ENCODE data around the gene PLXNA4. TPM values are rescaled to one million over a fixed set of nuclear protein-coding genes. Genes with fewer than 3 reads are reported as not detected.

PLXNA4 gene
- total and polyA plus RNA-seq, 2 experiments from 2014 or later, result 0.08 to 0.80 TPM

- TF ChIP-seq CTCF (conservative IDR thresholded peaks at IDR 0.05; ENCODE audit: low read depth in 2 of 2), result no peak
- no peak for TF ChIP-seq EZH2 (IDR thresholded peaks at IDR 0.05; ENCODE audit: low read depth, unreplicated experiment)
Measured at GRCh38 chr7:132130497-132130896, 445.8 kb downstream of the PLXNA4 start (continued).

- ATAC-seq, result no peak
- Mint-ChIP-seq H3K36me3 (ENCODE audit: low read depth) (peaks cover 20% of the 10 kb centered on the region), H3K4me3 (no peak overlapping the region), H3K4me1 (peaks cover 13% of the 10 kb centered on the region), H3K9me3 (peaks cover 23% of the 10 kb centered on the region), H3K27me3 (ENCODE audit: insufficient read depth, low read depth, poor library complexity) (peaks cover 7% of the 10 kb centered on the region), H3K27ac (no peak overlapping the region)
- Histone ChIP-seq H3K27me3 (ENCODE audit: insufficient read depth) (no peaks in the 10 kb centered on the region), H3K79me2 (replicated peaks; ENCODE audit: insufficient read depth) (no peaks in the 10 kb centered on the region), H2AFZ (no peak overlapping the region), H3K27ac (ENCODE audit: low read depth) (no peak overlapping the region), H3K4me3 (no peak overlapping the region), H3K9me2 (ENCODE audit: insufficient read depth) (peaks cover 8% of the 10 kb centered on the region; the same call in 1 of the 2 replicates), H4K20me1 (replicated peaks; ENCODE audit: insufficient read depth) (no peaks in the 10 kb centered on the region), H3F3A (replicated peaks; ENCODE audit: low read depth) (no peaks in the 10 kb centered on the region), H3K4me1 (ENCODE audit: insufficient read depth) (no peaks in the 10 kb centered on the region), H3K36me3 (ENCODE audit: insufficient read depth) (no peaks in the 10 kb centered on the region), H3K4me2 (no peak overlapping the region)
- DNase-seq (ENCODE audit: low spot score), result no peak
- TF ChIP-seq, protein P1, sequence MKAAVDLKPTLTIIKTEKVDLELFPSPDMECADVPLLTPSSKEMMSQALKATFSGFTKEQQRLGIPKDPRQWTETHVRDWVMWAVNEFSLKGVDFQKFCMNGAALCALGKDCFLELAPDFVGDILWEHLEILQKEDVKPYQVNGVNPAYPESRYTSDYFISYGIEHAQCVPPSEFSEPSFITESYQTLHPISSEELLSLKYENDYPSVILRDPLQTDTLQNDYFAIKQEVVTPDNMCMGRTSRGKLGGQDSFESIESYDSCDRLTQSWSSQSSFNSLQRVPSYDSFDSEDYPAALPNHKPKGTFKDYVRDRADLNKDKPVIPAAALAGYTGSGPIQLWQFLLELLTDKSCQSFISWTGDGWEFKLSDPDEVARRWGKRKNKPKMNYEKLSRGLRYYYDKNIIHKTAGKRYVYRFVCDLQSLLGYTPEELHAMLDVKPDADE (IDR thresholded peaks at IDR 0.05), result no peak
- no peak for TF ChIP-seq EZH2phosphoT487 (IDR thresholded peaks at IDR 0.05; ENCODE audit: unreplicated experiment)
- no peak for TF ChIP-seq JUNB (IDR thresholded peaks at IDR 0.05; ENCODE audit: unreplicated experiment)
- TF ChIP-seq NANOG (IDR thresholded peaks at IDR 0.05; ENCODE audit: borderline replicate concordance), result no peak
- no peak for TF ChIP-seq POLR2AphosphoS5 (IDR thresholded peaks at IDR 0.05; ENCODE audit: low read depth)
- TF ChIP-seq CREB1 (CRISPR knock-in tag; IDR thresholded peaks at IDR 0.05; ENCODE audit: low read depth), result no peak
- TF ChIP-seq, protein P2, sequence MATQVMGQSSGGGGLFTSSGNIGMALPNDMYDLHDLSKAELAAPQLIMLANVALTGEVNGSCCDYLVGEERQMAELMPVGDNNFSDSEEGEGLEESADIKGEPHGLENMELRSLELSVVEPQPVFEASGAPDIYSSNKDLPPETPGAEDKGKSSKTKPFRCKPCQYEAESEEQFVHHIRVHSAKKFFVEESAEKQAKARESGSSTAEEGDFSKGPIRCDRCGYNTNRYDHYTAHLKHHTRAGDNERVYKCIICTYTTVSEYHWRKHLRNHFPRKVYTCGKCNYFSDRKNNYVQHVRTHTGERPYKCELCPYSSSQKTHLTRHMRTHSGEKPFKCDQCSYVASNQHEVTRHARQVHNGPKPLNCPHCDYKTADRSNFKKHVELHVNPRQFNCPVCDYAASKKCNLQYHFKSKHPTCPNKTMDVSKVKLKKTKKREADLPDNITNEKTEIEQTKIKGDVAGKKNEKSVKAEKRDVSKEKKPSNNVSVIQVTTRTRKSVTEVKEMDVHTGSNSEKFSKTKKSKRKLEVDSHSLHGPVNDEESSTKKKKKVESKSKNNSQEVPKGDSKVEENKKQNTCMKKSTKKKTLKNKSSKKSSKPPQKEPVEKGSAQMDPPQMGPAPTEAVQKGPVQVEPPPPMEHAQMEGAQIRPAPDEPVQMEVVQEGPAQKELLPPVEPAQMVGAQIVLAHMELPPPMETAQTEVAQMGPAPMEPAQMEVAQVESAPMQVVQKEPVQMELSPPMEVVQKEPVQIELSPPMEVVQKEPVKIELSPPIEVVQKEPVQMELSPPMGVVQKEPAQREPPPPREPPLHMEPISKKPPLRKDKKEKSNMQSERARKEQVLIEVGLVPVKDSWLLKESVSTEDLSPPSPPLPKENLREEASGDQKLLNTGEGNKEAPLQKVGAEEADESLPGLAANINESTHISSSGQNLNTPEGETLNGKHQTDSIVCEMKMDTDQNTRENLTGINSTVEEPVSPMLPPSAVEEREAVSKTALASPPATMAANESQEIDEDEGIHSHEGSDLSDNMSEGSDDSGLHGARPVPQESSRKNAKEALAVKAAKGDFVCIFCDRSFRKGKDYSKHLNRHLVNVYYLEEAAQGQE (IDR thresholded peaks at IDR 0.05; ENCODE audit: unreplicated experiment), result no peak
- no peak for TF ChIP-seq ZNF331 (CRISPR knock-in tag; IDR thresholded peaks at IDR 0.05; ENCODE audit: low read depth)
- TF ChIP-seq EZH2 (IDR thresholded peaks at IDR 0.05; ENCODE audit: low read depth, unreplicated experiment), result no peak
- no peak for TF ChIP-seq ZNF462 (CRISPR knock-in tag; IDR thresholded peaks at IDR 0.05)
- TF ChIP-seq STAT1 (IDR thresholded peaks at IDR 0.05; ENCODE audit: unreplicated experiment), result no peak
Measured at GRCh38 chr7:132125872-132126595, 450.2 kb downstream of the PLXNA4 start.

Measured in GM23338 (cell line).